Neuronal stem cell (in vitro differentiated cells): ENCODE measurements around the gene TTF2. TPM values are rescaled to one million over a fixed set of nuclear protein-coding genes. Genes with fewer than 3 reads are reported as not detected.

ENCODE experiments used
- DNase-seq: peaks from one replicate; pipeline ENCODE4 v3.0.0-alpha.2; 2013; ENCODE audit warnings: low spot score
- H2AFZ ChIP-seq: one replicate; pipeline ENCODE4 v1.6.1; 2013; ENCODE audit warnings: mild to moderate bottlenecking, low read length, inconsistent platforms
- H2AK5ac ChIP-seq: 2 replicates; pipeline ENCODE4 v1.6.1; 2013; ENCODE audit warnings: low read depth, mild to moderate bottlenecking, inconsistent platforms, low read length, moderate library complexity, mixed read lengths
- H2BK120ac ChIP-seq: 2 replicates; pipeline ENCODE4 v1.6.1; 2013; ENCODE audit warnings: low read depth, mild to moderate bottlenecking, inconsistent platforms, low read length, moderate library complexity, mixed read lengths
- H2BK12ac ChIP-seq: one replicate; pipeline ENCODE4 v1.6.1; 2013; ENCODE audit warnings: low read length, inconsistent platforms
- H2BK15ac ChIP-seq: 2 replicates; pipeline ENCODE4 v1.6.1; 2013; ENCODE audit warnings: mild to moderate bottlenecking, low read length, inconsistent platforms, mixed read lengths
- H2BK5ac ChIP-seq: one replicate; pipeline ENCODE4 v1.6.1; 2013; ENCODE audit warnings: inconsistent platforms, mild to moderate bottlenecking, low read length, moderate library complexity
- H3K14ac ChIP-seq: one replicate; pipeline ENCODE4 v1.6.1; 2013; ENCODE audit warnings: low read length, inconsistent platforms
- H3K18ac ChIP-seq: 2 replicates; pipeline ENCODE4 v1.6.1; 2013; ENCODE audit warnings: low read length, inconsistent platforms
- H3K23ac ChIP-seq: 2 replicates; pipeline ENCODE4 v1.6.1; 2013; ENCODE audit warnings: low read depth, mild to moderate bottlenecking, mixed read lengths, low read length, inconsistent platforms; ENCODE audit not compliant: poor library complexity
- H3K27ac ChIP-seq: replicated peaks from 3 replicates; pipeline ENCODE4 v1.5.1; 2013; ENCODE audit warnings: low read length, inconsistent platforms
- H3K27me3 ChIP-seq, 3 experiments: 2 replicates each; pipeline ENCODE4 v1.6.1; 2013; ENCODE audit warnings: low read length in 3 of 3, mild to moderate bottlenecking in 2 of 3, inconsistent platforms in 1 of 3, low read depth in 1 of 3, mixed read lengths in 1 of 3, moderate library complexity in 1 of 3; ENCODE audit not compliant: control insufficient read depth in 3 of 3, insufficient read depth in 3 of 3
- H3K36me3 ChIP-seq, 2 donors: replicated peaks in 1 of 2; 2 replicates each; pipeline ENCODE4 v1.6.1; 2013; ENCODE audit warnings: low read length in 2 of 2; ENCODE audit not compliant: control insufficient read depth in 2 of 2, insufficient read depth in 2 of 2
- H3K4ac ChIP-seq: 2 replicates; pipeline ENCODE4 v1.6.1; 2013; ENCODE audit warnings: inconsistent platforms, mild to moderate bottlenecking, low read length, moderate library complexity
- H3K4me1 ChIP-seq, 2 donors: 1 replicate in 1 of 2; 2 replicates in 1 of 2; pipeline ENCODE4 v1.6.1; 2013; ENCODE audit warnings: low read length in 2 of 2, low read depth in 1 of 2; ENCODE audit not compliant: control insufficient read depth in 2 of 2, insufficient read depth in 1 of 2
- H3K4me2 ChIP-seq: one replicate; pipeline ENCODE4 v1.6.1; 2013; ENCODE audit warnings: mild to moderate bottlenecking, low read length, inconsistent platforms; ENCODE audit not compliant: insufficient read depth, poor library complexity, severe bottlenecking
- H3K4me3 ChIP-seq, 2 donors: 2 replicates each; pipeline ENCODE4 v1.5.1; 2013; ENCODE audit warnings: low read length in 2 of 2, mild to moderate bottlenecking in 2 of 2, inconsistent platforms in 1 of 2, moderate library complexity in 1 of 2
- H3K79me1 ChIP-seq: one replicate; pipeline ENCODE4 v1.6.1; 2013; ENCODE audit warnings: low read depth, mild to moderate bottlenecking, inconsistent platforms, low read length, moderate library complexity
- H3K9ac ChIP-seq: one replicate; pipeline ENCODE4 v1.6.1; 2013; ENCODE audit warnings: mild to moderate bottlenecking, low read depth, low read length, inconsistent platforms; ENCODE audit not compliant: poor library complexity
- H3K9me3 ChIP-seq, 2 donors: replicated peaks in 1 of 2; 2 replicates each; pipeline versions ENCODE3 to v1.6.1; 2013; ENCODE audit warnings: low read length in 2 of 2, mild to moderate bottlenecking in 2 of 2, inconsistent platforms in 1 of 2, low read depth in 1 of 2, mixed read lengths in 1 of 2, moderate library complexity in 1 of 2; ENCODE audit not compliant: control insufficient read depth in 2 of 2, insufficient read depth in 1 of 2
- H4K8ac ChIP-seq: one replicate; pipeline ENCODE4 v1.6.1; 2013; ENCODE audit warnings: low read depth, mild to moderate bottlenecking, inconsistent platforms, low read length, moderate library complexity
- H4K91ac ChIP-seq: one replicate; pipeline ENCODE4 v1.6.1; 2013; ENCODE audit warnings: low read length, low read depth, mild to moderate bottlenecking, inconsistent platforms; ENCODE audit not compliant: poor library complexity
- WGBS, 2 donors: extraction: QIAGEN DNeasy Blood & Tissue Kit; methylation state at CpG; one replicate each; pipeline ENCODE4 v1.1.7; 2013; ENCODE audit warnings: missing lambda C conversion rate in 2 of 2, mixed read lengths in 1 of 2; ENCODE audit not compliant: insufficient read length in 2 of 2, insufficient replicate concordance in 1 of 2; ENCODE audit errors: extremely low coverage in 2 of 2; 5-methylcytosine and 5-hydroxymethylcytosine counted together
- polyA plus RNA-seq, 2 experiments: library from polyadenylated mRNA; stranded (reverse); fragments of 200-250 nt; gene quantifications; one replicate each; pipeline ENCODE4 v1.2.3, GENCODE V29; 2013

The TTF2 gene
- 11.5 TPM for polyA plus RNA-seq (2013, experiment 1 of 2)
- polyA plus RNA-seq (2013, experiment 2 of 2) = 11.6 TPM

GRCh38 chr1:117059678-117060440 lies at the start of gene TTF2:
Gene TTF2 (plus strand): TSS chr1:117060326. CDS start chr1:117060347, 21 bp downstream.
- Histone ChIP-seq H2BK120ac (no peak within 1 kb of the TSS), H2AFZ (peak within 1 kb of the TSS; percentile 94), H2BK12ac (no peak within 1 kb of the TSS), H3K9me3 (no peaks in the 10 kb centered on the region), H3K36me3 (peaks cover 0 to 31% of the 10 kb centered on the region in 2 donors), H3K14ac (peak within 1 kb of the TSS; percentile 47), H3K79me1 (peaks cover 2% of the 10 kb centered on the region), H2BK5ac (no peak within 1 kb of the TSS), H2AK5ac (peak within 1 kb of the TSS; percentile 14), H4K91ac (no peak within 1 kb of the TSS), H4K8ac (peak within 1 kb of the TSS; percentile 92), H3K23ac (peak within 1 kb of the TSS; percentile 89), H2BK15ac (peak within 1 kb of the TSS; percentile 37), H3K4me2 (peak within 1 kb of the TSS; percentile 95), H3K4me3 (peak within 1 kb of the TSS; percentile 86 to 97), H3K4ac (no peak within 1 kb of the TSS), H3K9ac (peak within 1 kb of the TSS; percentile 85), H3K27me3 (no peaks in the 10 kb centered on the region), H3K27ac (peak within 1 kb of the TSS; percentile 96), H3K4me1 (peaks cover 0 to 2% of the 10 kb centered on the region in 2 donors), H3K18ac (peak within 1 kb of the TSS; percentile 98)
- DNase-seq = peak; percentile 97
- WGBS, 2 donors = no CpG with 5 or more reads among the region's 48 CpGs

GRCh38 chr1:117011334-117011733 lies 48.8 kb upstream of the TTF2 start:
- no peaks in the 10 kb centered on the region for H3K79me1 ChIP-seq
- no peaks in the 10 kb centered on the region for H3K36me3 ChIP-seq
- H2AFZ ChIP-seq = no peak overlapping the region
- H3K4ac ChIP-seq = no peak overlapping the region
- H3K4me3 ChIP-seq = no peak overlapping the region
- no peaks in the 10 kb centered on the region for H3K27me3 ChIP-seq
- H3K4me1 ChIP-seq = peaks cover 0 to 6% of the 10 kb centered on the region in 2 donors
- no peak overlapping the region for H4K91ac ChIP-seq
- no peak overlapping the region for H3K4me2 ChIP-seq
- no peak overlapping the region for H2AK5ac ChIP-seq
- no peak overlapping the region for H4K8ac ChIP-seq
- WGBS, 2 donors = no CpG with 5 or more reads among the region's 3 CpGs
- no peak overlapping the region for H2BK12ac ChIP-seq
- H3K18ac ChIP-seq = no peak overlapping the region
- H3K27ac ChIP-seq = no peak overlapping the region
- no peak overlapping the region for H3K14ac ChIP-seq
- no peak overlapping the region for H3K23ac ChIP-seq
- H2BK5ac ChIP-seq = no peak overlapping the region
- H3K9ac ChIP-seq = no peak overlapping the region
- no peak overlapping the region for H2BK120ac ChIP-seq
- no peak for DNase-seq
- H3K9me3 ChIP-seq = no peaks in the 10 kb centered on the region
- H2BK15ac ChIP-seq = no peak overlapping the region

- Histone ChIP-seq H2AFZ (no peak overlapping the region), H3K27me3 (no peaks in the 10 kb centered on the region), H3K79me1 (no peaks in the 10 kb centered on the region), H3K18ac (peak overlapping the region; percentile 7), H3K4me1 (peaks cover 2 to 6% of the 10 kb centered on the region in 2 donors), H3K4me2 (no peak overlapping the region), H2AK5ac (no peak overlapping the region), H3K4me3 (no peak overlapping the region), H3K9ac (no peak overlapping the region), H2BK15ac (no peak overlapping the region), H3K23ac (no peak overlapping the region), H3K36me3 (no peaks in the 10 kb centered on the region), H3K9me3 (no peaks in the 10 kb centered on the region), H3K4ac (no peak overlapping the region), H2BK120ac (no peak overlapping the region), H2BK12ac (no peak overlapping the region), H3K27ac (no peak overlapping the region), H3K14ac (no peak overlapping the region), H4K91ac (no peak overlapping the region), H2BK5ac (no peak overlapping the region), H4K8ac (no peak overlapping the region)
- DNase-seq = no peak
- WGBS, 2 donors = no CpG with 5 or more reads among the region's 5 CpGs
Observed at GRCh38 chr1:117013309-117013858, 46.7 kb upstream of the TTF2 start.

DNA sequence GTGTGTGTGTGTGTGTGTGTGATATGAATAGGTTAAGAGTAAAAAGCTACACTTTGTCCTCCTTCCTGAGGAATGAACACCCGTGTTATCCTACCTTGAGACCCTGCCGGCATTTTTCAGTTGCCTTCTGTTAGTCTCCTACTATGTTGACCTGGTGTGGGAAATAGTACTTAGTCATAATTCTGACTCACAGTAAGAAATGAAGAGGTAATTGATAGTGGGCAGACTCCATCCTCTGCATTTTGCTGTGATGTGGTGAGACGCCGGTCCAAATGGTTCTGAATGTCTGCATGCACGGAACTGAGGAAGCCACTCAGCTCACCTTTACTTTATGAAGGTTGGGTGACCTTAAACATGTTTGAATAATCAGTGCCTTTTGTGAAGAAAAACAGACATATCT lies 45.9 kb upstream of the TTF2 start:
- Histone ChIP-seq H3K79me1 (no peaks in the 10 kb centered on the region), H3K4me2 (no peak overlapping the region), H4K91ac (no peak overlapping the region), H2BK120ac (no peak overlapping the region), H3K9me3 (no peaks in the 10 kb centered on the region), H3K27me3 (no peaks in the 10 kb centered on the region), H3K4me3 (no peak overlapping the region), H2BK12ac (no peak overlapping the region), H3K9ac (no peak overlapping the region), H2AFZ (no peak overlapping the region), H3K36me3 (no peaks in the 10 kb centered on the region), H4K8ac (no peak overlapping the region), H3K23ac (no peak overlapping the region), H3K14ac (no peak overlapping the region), H3K27ac (no peak overlapping the region), H3K4me1 (peaks cover 2 to 3% of the 10 kb centered on the region in 2 donors), H3K4ac (no peak overlapping the region), H2BK5ac (no peak overlapping the region), H2BK15ac (no peak overlapping the region), H3K18ac (no peak overlapping the region), H2AK5ac (no peak overlapping the region)
- no peak for DNase-seq
- WGBS, 2 donors = no CpG with 5 or more reads among the region's 5 CpGs
